ENCODE measurements around the gene ANO3.

The ANO3 gene

DNA sequence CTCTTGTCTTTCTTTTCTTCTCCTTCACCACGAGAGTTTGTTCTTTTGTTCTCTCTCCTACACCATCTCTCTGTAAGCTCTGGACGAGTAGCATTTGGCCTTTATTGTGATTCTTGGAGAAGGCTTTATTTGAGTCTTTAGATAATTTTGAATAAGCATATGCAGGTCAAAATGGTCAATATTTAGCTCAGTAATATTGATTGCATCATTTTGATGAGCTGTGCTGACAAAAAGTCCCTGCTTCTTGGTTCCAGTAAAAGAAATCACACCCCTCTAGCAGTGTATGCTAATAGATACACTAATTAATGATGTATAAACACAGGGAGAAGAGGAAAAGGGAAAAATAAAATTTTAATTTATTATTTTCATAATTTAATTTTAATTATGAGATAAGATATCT lies 266.0 kb downstream of the ANO3 start:
- TF ChIP-seq, protein P1, sequence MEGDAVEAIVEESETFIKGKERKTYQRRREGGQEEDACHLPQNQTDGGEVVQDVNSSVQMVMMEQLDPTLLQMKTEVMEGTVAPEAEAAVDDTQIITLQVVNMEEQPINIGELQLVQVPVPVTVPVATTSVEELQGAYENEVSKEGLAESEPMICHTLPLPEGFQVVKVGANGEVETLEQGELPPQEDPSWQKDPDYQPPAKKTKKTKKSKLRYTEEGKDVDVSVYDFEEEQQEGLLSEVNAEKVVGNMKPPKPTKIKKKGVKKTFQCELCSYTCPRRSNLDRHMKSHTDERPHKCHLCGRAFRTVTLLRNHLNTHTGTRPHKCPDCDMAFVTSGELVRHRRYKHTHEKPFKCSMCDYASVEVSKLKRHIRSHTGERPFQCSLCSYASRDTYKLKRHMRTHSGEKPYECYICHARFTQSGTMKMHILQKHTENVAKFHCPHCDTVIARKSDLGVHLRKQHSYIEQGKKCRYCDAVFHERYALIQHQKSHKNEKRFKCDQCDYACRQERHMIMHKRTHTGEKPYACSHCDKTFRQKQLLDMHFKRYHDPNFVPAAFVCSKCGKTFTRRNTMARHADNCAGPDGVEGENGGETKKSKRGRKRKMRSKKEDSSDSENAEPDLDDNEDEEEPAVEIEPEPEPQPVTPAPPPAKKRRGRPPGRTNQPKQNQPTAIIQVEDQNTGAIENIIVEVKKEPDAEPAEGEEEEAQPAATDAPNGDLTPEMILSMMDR (conservative IDR thresholded peaks at IDR 0.05; ENCODE audit: low read depth, low read length): no peak
- no peak overlapping the region for H3K4me3 ChIP-seq (ENCODE audit: low read depth, low read length)
- no peak for DNase-seq (ENCODE audit: low read depth)

DNA sequence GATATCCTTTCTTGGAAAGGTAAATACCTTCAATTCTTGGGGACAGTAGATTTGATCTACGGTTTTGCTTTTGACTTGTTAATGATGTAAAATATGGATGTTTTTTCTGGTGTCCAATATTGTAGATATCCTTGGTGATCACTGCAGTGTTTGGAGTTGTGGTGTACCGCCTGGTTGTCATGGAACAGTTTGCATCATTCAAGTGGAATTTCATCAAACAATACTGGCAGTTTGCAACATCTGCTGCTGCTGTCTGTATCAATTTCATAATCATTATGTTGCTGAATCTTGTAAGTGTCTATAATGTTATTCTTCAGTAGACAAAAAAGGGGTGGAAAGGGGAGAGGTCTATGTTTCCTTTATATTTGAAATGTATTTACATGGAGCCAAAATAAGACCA lies 267.5 kb downstream of the ANO3 start:
- DNase-seq (ENCODE audit: low read depth): peak; percentile 94
- TF ChIP-seq, protein P1 (conservative IDR thresholded peaks at IDR 0.05; ENCODE audit: low read depth, low read length): no peak
- H3K4me3 ChIP-seq (ENCODE audit: low read depth, low read length): no peak overlapping the region

GRCh38 chr11:26599876-26600434 lies 268.0 kb downstream of the ANO3 start:
- H3K4me3 ChIP-seq (ENCODE audit: low read depth, low read length): no peak overlapping the region
- DNase-seq (ENCODE audit: low read depth): no peak
- TF ChIP-seq, protein P1 (conservative IDR thresholded peaks at IDR 0.05; ENCODE audit: low read depth, low read length): no peak

DNA sequence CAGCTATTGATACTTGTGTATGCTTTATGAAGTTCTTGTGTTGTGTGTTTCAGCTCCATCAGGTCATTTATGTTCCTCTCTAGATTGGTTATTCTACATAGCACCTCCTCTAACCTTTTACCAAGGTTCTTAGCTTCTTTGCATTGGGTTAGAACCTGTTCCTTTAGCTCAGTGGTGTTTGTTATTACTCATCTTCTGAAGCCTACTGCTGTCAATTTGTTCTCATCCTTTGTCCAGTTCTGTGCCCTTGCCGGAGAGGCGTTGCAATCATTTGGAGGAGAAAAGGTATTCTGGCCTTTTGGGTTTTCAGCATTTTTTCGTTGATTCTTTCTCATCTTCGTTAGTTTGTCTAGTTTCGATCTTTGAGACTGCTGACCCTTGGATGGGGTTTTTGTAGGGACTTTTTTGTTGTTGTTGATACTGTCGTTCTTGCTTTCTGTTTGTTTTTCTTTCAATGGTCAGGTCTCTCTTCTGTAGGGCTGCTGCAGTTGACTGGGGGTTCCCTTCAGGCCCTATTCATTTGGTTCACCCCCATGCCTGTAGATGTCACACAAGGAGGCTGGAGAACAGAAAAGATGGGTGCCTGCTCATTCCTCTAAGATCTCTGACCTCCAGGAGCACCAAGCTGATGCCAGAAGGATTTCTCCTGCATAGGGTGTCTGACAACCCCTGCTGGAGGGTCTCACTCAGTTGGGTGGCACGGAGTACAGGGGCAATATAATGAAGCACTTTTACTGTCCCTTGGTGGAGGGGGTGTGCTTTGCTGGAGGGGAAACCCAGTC lies 276.0 kb downstream of the ANO3 start:
- TF ChIP-seq, protein P1 (conservative IDR thresholded peaks at IDR 0.05; ENCODE audit: low read depth, low read length): no peak
- no peak for DNase-seq (ENCODE audit: low read depth)
- H3K4me3 ChIP-seq (ENCODE audit: low read depth, low read length): no peak overlapping the region

- TF ChIP-seq, protein P1 (conservative IDR thresholded peaks at IDR 0.05; ENCODE audit: low read depth, low read length): no peak
- H3K4me3 ChIP-seq (ENCODE audit: low read depth, low read length): no peak overlapping the region
- DNase-seq (ENCODE audit: low read depth): no peak
Measured at GRCh38 chr11:26608507-26609146, 276.7 kb downstream of the ANO3 start.

DNA sequence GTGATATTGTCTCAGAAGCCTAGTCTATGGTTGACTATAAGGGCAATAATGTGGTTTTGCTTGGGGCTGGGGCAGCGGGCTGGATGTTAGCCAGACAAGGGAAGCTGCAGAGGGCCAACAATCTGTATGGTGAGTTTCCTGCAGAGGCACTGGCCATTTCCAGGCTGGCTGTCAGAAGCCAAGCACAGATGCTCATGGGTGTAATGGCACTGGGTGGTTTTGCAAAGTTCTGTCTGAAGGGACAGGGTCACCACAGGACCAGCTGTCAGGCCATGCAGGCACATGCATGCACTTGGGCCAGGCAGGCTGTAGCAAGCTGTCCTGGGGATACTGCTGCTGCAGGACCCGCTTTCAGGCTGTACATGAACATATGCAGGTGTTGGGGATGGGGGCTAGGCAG lies 281.8 kb downstream of the ANO3 start:
- TF ChIP-seq, protein P1 (conservative IDR thresholded peaks at IDR 0.05; ENCODE audit: low read depth, low read length): no peak
- no peak overlapping the region for H3K4me3 ChIP-seq (ENCODE audit: low read depth, low read length)
- no peak for DNase-seq (ENCODE audit: low read depth)

Data from choroid plexus epithelial cell (primary cell).